Kidney (tissue), 14 donors: ENCODE results near the gene JAM3. TPM values are rescaled to one million over a fixed set of nuclear protein-coding genes. Genes with fewer than 3 reads are reported as not detected.
"Not testable (repeated sequence)": the region's sequence is repeated elsewhere in the genome, so short reads cannot be mapped to it uniquely, and the experiment has no call there.

ENCODE experiments used
- DNase-seq, 5 donors: peaks; one replicate each; pipeline ENCODE4 v3.0.0-alpha.2; 2013 to 2020
- FAIRE-seq: peaks from 2 replicates; lab custom pipeline; 2012; peaks lifted over from hg19 to GRCh38; lab: Jason Lieb, UNC
- H3K27ac ChIP-seq, 2 donors: one replicate each; pipeline ENCODE4 v1.7.0; 2013; ENCODE audit warnings: low read depth in 2 of 2, low read length in 2 of 2, inconsistent platforms in 1 of 2
- H3K27me3 ChIP-seq: one replicate; pipeline ENCODE4 v1.7.1; 2013; ENCODE audit warnings: low read length, inconsistent platforms; ENCODE audit not compliant: control insufficient read depth, insufficient read depth
- H3K36me3 ChIP-seq, 3 donors: one replicate each; pipeline versions ENCODE4 v1.7.0 to v1.7.1; 2013; ENCODE audit warnings: low read length in 3 of 3, control low read depth in 1 of 3, inconsistent platforms in 1 of 3; ENCODE audit not compliant: insufficient read depth in 3 of 3, control insufficient read depth in 2 of 3
- H3K4me1 ChIP-seq, 3 donors: one replicate each; pipeline versions ENCODE4 v1.7.0 to v1.7.1; 2013; ENCODE audit warnings: low read length in 3 of 3, inconsistent platforms in 1 of 3, low read depth in 1 of 3; ENCODE audit not compliant: control insufficient read depth in 2 of 3, insufficient read depth in 2 of 3
- H3K4me3 ChIP-seq, 3 donors: one replicate each; pipeline versions ENCODE4 v1.7.0 to v1.8.1; 2013; ENCODE audit warnings: low read length in 3 of 3, control low read depth in 1 of 3, inconsistent platforms in 1 of 3
- H3K9ac ChIP-seq, 3 donors: one replicate each; pipeline versions ENCODE4 v1.7.0 to v1.7.1; 2013; ENCODE audit warnings: low read length in 3 of 3, control low read depth in 1 of 3, inconsistent platforms in 1 of 3
- H3K9me3 ChIP-seq, 3 donors: one replicate each; pipeline versions ENCODE4 v1.7.0 to v1.7.1; 2013; ENCODE audit warnings: low read length in 3 of 3, control low read depth in 1 of 3, inconsistent platforms in 1 of 3; ENCODE audit not compliant: control insufficient read depth in 2 of 3, insufficient read depth in 1 of 3
- intact Hi-C: fragments of 100-400 bp; cut with DNase I; formaldehyde crosslinking; loops from one replicate; pipeline ENCODE4 v1.11.1; 2022
- polyA plus RNA-seq: library from polyadenylated mRNA; stranded (reverse); fragments of 350-450 nt; fragmentation: Illumina TruSeq; extraction: RNeasy Lipid Tissue Mini Kit (QIAGEN cat#74804); gene quantifications from one replicate; pipeline ENCODE4 v1.2.3, GENCODE V29; 2014; ENCODE audit warnings: low read depth, low replicate concordance; ENCODE audit not compliant: insufficient read depth
- total RNA-seq: library from RNA; stranded (reverse); fragmentation: NEBNext Ultra II Directional; extraction: Animal tissue kit (Norgen Biotek cat#: 25700); gene quantifications from one replicate; pipeline ENCODE4 v1.2.1, GENCODE V29; 2021
- TF ChIP-seq, protein P1 (sequence below): IDR thresholded peaks from 3 replicates; pipeline ENCODE4 v1.5.1; 2012; ENCODE audit warnings: mild to moderate bottlenecking, moderate library complexity, borderline replicate concordance; ENCODE audit not compliant: insufficient read depth; ENCODE audit errors: extremely low read depth
- donor health status: control.
- donor health status: control.
- donor health status: control.
- donor health status: control.
- donor health status: control.
- donor health status: DM: yes; HTN: yes; CAD: no.
- donor health status: Normal renal cell carcinoma (clear cell type).

The JAM3 gene
- total and polyA plus RNA-seq, 2 donors from 2014 or later = 13.3 to 19.5 TPM

DNA sequence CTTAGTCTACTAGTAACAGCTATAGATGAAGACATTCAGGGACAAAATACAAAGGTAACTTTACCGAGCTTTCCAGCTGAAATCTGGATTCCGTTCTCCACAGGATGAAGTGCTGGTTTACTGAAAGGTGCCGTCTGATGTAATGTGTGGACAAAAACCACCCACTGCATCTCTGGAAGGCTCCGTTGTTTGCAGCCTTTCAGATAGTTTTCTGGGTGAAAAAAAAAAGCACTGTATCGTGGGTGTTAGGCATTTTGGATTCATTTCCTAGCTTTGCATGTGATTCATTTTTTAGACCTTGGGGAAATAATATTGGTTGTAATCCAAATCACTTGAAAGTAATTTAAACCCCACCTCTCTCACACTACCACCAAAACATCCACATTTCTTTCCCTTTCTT is 10.4 kb downstream of the JAM3 start:
- FAIRE-seq (no peak), DNase-seq (no peak)
- intact Hi-C loops = no loop called here
- Histone ChIP-seq H3K4me1 (no peaks in the 10 kb centered on the region), H3K27me3 (no peaks in the 10 kb centered on the region), H3K4me3 (no peak overlapping the region), H3K27ac (no peak overlapping the region), H3K9ac (no peak overlapping the region), H3K9me3 (no peaks in the 10 kb centered on the region), H3K36me3 (no peaks in the 10 kb centered on the region)
- TF ChIP-seq, protein P1, sequence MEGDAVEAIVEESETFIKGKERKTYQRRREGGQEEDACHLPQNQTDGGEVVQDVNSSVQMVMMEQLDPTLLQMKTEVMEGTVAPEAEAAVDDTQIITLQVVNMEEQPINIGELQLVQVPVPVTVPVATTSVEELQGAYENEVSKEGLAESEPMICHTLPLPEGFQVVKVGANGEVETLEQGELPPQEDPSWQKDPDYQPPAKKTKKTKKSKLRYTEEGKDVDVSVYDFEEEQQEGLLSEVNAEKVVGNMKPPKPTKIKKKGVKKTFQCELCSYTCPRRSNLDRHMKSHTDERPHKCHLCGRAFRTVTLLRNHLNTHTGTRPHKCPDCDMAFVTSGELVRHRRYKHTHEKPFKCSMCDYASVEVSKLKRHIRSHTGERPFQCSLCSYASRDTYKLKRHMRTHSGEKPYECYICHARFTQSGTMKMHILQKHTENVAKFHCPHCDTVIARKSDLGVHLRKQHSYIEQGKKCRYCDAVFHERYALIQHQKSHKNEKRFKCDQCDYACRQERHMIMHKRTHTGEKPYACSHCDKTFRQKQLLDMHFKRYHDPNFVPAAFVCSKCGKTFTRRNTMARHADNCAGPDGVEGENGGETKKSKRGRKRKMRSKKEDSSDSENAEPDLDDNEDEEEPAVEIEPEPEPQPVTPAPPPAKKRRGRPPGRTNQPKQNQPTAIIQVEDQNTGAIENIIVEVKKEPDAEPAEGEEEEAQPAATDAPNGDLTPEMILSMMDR = no peak

DNA sequence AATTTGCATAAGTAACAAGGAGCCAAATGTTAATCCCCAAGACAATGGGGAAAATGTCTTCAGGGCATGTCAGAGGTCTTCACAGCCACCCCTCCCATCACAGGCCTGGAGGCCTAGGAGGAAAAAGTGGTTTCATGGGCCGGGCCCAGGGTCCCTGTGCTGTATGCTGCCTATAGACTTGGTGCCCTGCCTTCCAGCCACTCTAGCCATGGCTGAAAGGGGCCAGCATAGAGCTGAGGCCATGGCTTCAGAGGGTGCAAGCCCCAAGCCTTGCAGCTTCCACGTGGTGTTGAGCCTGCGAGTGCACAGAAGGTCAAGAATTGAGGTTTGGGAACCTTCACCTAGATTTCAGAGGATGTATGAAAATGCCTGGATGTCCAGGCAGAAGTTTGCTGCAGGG is 12.4 kb downstream of the JAM3 start:
- H3K4me1 ChIP-seq, H3K9me3 ChIP-seq, FAIRE-seq, H3K27ac ChIP-seq, H3K36me3 ChIP-seq, H3K4me3 ChIP-seq, intact Hi-C loops, DNase-seq, H3K9ac ChIP-seq, H3K27me3 ChIP-seq: not testable (repeated sequence)

DNA sequence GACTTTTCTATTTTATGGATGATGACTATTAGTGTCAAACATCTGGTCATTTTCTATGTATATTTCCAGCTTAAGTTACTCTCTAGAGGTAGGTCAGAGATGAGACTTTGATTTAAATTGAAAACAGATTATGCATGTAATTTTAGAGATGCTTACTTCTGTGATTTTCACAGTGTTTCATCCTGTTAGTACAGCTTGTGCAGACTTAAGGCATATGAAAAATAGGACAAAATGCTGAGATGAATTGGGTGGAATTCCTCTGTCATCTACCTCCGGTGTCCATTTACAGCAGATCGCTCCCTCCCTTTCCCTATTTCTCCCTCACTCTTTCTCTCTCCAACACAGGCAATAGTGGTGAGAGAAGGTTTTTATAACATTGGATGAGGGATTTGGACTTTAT is 14.1 kb downstream of the JAM3 start:
- H3K9me3 ChIP-seq = no peaks in the 10 kb centered on the region
- FAIRE-seq (no peak), DNase-seq (no peak)
- intact Hi-C loops = no loop called here
- no peak overlapping the region for H3K27ac ChIP-seq
- H3K27me3 ChIP-seq = no peaks in the 10 kb centered on the region
- H3K4me3 ChIP-seq = no peak overlapping the region
- TF ChIP-seq, protein P1 = no peak
- H3K4me1 ChIP-seq = no peaks in the 10 kb centered on the region
- H3K36me3 ChIP-seq = no peaks in the 10 kb centered on the region
- H3K9ac ChIP-seq = no peak overlapping the region

DNA sequence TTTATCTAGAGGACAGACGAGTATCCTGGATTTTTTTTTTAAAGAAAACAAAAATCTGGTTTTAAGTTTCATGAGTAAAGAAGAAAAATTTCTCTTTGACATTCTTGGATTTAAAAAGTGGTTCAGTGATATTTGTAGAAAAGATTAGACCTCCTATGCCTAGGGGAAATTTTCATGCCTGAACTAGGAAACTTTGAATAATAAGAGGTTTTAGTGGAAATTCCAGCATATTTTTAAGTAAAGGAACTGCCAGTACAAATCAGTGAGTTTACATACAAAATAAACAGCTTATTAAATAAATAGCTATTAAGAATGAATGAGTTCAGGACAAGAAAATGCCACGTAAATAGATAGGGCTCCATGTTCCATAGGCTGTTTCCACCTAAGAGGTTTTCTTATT is 17.5 kb downstream of the JAM3 start:
- DNase-seq = no peak
- no peaks in the 10 kb centered on the region for H3K4me1 ChIP-seq
- intact Hi-C loops = no loop called here
- TF ChIP-seq, protein P1 = no peak
- no peak for FAIRE-seq
- no peak overlapping the region for H3K27ac ChIP-seq
- no peaks in the 10 kb centered on the region for H3K27me3 ChIP-seq
- H3K9me3 ChIP-seq = no peaks in the 10 kb centered on the region
- H3K9ac ChIP-seq = no peak overlapping the region
- H3K36me3 ChIP-seq = no peaks in the 10 kb centered on the region
- no peak overlapping the region for H3K4me3 ChIP-seq

DNA sequence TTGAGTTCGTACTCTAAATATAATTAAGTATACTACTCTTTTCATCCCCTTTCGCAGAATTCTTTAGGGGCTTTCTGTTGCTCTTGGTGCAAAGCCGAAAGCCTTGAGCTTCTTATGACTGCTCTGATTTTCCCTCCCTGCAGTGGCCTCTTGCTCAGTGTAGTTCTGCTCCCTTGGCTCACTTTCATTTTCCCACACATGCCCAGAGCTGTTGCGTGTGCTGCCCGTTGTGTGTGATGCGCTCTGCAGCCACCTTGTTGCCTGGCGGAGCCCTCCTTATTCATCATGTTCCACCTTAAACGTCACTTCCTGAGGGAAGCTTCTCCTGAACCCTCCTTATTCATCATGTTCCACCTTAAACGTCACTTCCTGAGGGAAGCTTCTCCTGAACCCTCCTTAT is 23.1 kb downstream of the JAM3 start:
- H3K9ac ChIP-seq, FAIRE-seq, H3K27me3 ChIP-seq, DNase-seq, H3K36me3 ChIP-seq, H3K27ac ChIP-seq, H3K4me3 ChIP-seq, H3K9me3 ChIP-seq, intact Hi-C loops, H3K4me1 ChIP-seq: not testable (repeated sequence)
